NCI-H748 (cell line): ENCODE results near the gene ARHGAP45.

ENCODE experiments used
- DNase-seq: peaks from one replicate; lab custom pipeline; 2025; ENCODE audit not compliant: unreplicated experiment; lab: John Stamatoyannopoulos, UW

The ARHGAP45 gene

GRCh38 chr19:1103708-1104310, 36.8 kb downstream of the ARHGAP45 start, which contains the start of gene GPX4:
Gene GPX4, plus strand, starts transcription at chr19:1103994. Its CDS starts 50 bp downstream, at chr19:1104044.
- DNase-seq: peak; percentile 97

GRCh38 chr19:1104311-1105007, 37.5 kb downstream of the ARHGAP45 start:
- DNase-seq: peak; percentile 71

DNA sequence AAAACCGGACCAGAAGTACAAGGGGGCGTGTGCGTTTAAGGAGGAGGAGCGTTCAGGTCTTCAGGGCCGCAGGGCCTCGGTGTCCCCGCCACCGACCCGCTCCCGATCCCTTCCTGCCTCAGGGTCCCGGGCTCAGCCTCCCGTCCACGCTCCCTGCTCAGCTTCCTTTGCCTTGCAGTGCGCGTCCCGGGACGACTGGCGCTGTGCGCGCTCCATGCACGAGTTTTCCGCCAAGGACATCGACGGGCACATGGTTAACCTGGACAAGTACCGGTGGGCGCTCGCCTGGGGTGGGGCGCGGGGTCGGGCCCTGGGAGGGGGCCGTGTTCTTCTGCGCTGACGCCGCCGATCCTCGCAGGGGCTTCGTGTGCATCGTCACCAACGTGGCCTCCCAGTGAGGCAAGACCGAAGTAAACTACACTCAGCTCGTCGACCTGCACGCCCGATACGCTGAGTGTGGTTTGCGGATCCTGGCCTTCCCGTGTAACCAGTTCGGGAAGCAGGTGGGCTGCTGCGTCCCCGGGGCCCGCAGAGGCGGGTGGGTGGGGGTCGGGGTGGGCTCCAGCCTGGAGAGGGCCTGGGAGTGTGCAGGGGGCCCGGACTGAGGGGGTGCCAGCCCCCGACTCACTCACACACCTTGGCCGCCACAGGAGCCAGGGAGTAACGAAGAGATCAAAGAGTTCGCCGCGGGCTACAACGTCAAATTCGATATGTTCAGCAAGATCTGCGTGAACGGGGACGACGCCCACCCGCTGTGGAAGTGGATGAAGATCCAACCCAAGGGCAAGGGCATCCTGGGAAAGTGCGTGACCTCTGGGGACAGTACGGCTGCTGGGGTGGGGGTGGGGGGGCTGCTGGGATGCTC, 38.3 kb downstream of the ARHGAP45 start:
- DNase-seq: peak; percentile 37

DNA sequence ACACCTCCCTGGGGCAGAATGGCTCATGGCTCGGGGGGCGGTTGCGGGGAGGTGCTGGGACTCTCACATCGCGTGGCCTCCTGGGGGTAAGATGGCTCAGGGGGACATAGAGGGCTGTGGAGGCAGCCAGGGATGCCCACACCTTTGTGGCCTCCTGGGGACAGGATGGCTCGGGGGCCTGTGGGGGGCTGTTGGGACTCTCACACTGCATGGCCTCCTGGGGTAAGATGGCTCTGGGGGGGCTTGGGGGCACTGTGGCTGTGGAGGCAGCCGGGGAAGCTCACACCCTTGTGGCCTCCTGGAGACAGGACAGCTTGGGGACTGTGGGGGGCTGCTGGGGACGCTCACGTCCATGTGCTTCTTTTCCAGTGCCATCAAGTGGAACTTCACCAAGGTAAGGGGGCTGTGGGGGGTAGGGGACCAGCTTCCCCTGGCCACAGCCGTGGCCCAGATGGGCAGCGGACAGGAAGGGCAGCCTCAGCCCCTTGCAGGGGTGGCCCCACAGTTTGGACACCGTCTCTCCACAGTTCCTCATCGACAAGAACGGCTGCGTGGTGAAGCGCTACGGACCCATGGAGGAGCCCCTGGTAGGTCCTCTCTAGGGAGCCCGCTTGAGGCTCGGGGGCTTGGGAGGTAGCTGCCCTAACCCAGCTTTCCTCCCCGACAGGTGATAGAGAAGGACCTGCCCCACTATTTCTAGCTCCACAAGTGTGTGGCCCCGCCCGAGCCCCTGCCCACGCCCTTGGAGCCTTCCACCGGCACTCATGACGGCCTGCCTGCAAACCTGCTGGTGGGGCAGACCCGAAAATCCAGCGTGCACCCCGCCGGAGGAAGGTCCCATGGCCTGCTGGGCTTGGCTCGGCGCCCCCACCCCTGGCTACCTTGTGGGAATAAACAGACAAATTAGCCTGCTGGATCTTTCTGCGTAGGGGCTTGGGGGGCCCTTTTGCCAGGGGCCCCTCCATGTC, 39.2 kb downstream of the ARHGAP45 start:
- DNase-seq: no peak

GRCh38 chr19:1106841-1107660, 40.1 kb downstream of the ARHGAP45 start:
- DNase-seq: no peak

DNA sequence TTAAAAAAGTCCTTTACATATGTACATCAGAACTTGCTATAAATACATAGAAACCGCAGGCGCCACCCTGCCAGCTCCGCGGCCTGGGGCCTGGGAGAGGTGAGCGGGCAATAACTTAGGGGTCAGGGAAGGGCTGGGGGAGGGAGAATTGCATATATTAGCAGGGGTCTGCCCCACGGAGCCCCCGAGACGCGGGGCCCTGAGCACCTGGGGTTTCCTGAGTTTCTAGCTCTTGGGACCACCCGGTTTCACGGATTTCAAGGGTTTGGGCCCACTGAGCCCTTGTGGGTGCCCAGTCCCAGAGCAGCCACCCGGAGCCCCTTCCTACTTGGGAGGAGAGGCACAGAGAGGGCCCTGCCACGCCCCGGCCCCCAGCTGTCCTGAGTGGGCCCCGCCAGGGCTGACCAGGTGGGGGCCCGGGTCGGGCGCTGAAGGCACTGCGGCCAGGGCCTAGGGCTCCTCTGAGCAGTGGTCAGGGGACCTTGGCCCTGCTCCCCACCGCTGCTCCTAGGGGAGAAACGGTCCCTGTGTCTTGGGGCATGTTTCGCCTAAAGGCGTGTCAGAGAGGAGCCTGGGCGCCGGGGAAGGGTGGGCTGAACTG, 40.8 kb downstream of the ARHGAP45 start:
- DNase-seq: no peak

DNA sequence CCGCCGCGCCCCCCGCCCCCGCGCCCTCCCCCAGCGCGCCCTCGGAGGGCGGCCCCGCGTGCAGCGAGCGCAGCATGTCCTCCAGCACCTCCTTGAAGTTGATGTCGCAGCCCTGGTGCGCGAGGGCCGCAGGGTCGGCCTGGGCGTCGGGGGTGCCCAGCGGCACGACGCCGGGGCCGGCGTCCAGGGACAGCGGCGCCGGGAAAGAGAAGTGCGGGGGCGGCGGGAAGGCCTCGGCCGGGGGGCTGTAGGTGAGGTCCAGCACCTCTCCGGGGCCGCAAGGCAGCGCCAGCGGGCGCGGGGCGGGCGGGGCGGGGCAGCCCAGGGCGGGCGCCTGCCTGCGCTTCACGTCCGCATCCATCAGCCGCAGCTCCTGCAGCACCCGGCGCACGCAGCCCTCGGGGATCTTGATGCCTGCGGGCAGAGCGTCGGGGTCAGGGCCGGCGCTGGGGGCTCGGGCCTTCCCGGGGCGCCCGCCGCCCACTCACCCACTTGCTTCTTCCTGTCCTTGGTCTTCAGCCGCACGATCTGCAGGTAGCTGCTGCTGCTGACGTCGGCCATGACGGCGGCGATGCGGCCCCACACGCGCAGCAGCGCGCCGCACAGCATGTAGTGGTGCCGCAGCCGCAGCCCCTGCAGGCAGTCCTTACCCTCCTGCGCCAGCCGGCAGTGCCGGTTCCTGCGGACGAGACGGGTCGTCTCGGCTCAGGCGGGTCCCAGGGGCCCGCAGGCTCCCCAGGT, 41.5 kb downstream of the ARHGAP45 start:
- DNase-seq: no peak

DNA sequence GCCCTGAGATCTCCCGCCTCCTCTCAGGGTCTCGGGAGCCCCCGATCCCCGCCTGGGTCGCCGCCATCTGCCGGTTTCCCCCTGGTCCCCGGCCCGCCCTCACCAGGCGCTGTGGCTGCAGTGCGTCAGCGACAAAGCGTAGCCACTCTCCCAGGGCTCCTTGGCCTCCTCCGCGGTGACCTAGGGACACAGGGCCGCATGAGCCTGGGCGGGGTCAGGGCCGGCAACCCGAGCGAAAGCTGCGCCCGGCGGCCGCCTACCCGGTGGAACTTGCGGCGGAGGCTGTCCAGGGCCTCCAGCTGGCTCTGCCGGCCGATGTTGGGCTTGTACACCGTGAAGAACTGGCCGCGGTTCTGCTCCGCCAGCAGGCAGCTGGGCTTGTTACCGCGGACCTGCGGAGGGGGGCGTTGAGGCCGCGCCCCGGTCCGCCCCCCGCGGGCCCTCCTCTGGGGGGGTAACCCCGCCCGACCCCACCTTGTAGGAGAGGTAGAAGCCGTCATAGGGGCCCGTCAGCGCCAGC, 42.1 kb downstream of the ARHGAP45 start:
- no peak for DNase-seq

DNA sequence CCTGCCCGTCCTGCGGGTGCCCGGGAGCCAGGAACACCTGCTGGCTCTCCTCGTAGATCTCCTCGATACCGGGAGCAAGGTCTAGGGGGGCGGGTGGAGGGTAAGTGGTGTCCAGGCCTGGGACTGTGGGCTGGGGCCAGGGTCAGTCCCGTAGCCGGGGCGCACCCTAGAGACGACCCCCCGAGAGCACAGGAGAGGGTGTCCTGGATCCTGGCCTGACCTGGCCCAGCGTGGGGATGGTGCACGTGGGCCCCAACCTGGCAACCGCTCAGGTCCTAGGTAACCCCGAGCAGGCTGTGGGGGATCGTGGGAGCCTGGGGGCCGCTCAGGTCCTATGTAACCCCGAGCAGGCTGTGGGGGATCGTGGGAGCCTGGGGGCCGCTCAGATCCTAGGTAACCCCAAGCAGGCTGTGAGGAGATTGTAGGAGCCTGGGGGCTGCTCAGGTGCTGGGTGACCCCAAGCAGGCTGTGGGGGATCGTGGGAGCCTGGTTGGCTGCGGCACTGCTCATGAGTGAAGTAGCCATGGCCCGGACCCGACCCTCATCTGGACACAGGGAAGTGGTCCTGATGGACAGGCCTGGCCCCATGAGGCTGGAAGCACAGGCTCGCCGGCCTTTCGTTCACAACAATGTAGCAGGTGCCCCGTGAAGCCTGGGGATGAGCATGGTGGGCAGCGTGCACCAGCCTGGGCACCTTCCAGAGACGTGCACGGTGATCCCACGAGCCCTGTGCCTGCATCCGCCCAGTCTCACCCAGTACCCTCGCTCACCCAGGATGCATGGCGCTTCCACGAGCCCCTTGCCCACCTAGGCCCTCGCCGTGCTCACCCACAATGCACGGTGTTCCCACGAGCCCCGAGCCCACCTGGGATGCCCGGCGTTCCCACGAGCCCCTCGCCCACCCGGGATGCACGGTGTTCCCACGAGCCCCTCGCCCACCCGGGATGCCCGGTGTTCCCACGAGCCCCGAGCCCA, 43.0 kb downstream of the ARHGAP45 start:
- DNase-seq: no peak

DNA sequence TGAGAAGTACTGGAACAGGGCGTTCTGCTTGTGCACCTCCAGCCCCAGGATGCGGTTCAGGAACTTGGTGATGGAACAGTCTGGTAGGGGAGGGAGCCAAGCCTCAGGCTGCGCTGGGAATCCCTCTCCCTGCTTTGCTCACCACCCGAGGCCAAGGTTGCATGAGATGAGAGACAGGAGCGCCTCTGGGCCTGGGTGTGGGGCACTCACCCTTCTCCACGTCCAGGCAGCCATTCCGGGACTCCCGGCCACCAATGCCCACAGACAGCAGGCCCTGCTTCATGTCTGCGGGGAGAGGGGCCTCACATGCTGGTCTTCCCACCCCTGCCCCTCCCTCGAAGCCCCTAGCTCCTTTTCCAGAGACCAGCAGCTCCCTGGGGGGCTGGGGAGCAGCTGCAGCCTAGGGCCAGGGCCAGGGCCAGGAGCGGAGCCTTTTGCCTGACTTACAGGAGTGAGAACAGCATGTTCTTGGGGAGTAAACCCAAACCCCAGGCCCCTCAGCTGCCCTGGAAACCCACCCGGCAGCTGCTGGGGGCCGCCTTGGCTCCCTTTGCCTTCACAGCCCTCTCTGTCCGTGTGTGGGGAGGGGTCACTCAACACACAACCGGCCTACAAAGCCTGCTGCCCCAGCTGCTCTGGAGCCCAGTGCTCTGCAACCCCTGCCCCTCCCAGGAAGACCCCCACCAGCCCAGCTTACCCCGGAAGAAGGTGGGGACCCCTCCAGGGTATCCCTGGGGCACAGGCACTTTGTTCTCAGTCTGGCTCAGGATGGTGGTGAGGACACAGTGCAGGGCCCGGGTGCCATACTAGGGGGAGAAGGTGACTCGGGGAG, 44.1 kb downstream of the ARHGAP45 start:
- DNase-seq: no peak

DNA sequence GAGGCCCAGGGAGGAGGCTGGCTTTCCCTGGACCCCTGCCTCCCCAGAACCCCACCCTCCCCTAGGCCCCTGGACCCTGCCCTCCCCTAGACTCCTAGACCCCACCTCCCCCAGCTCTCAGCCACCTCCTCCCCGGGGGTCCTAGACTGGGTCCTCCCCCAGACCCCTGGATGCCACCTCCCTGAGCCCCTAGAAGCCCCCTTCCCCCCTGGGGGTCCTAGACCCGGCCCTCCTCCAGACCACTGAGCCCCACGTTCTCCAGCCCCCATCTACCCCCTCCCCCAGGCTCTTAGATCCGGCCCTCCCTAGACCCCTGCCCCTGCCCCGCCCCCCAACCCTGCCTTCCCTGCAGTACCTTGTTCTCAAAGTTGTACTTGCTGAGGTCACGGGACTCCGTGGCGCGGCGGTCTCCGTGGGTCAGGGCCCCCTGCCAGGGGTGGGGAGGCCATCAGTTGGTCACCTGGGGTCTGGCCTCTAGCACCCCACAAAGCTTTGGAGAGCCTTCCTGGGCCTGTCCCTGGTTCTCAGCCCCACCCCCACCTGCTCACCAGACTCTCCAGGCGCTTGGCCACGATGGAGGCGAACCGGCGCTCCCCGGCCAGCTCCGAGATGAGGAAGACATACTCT, 44.8 kb downstream of the ARHGAP45 start:
- no peak for DNase-seq

- DNase-seq: no peak
Observed at GRCh38 chr19:1112268-1113029, 45.5 kb downstream of the ARHGAP45 start.

GRCh38 chr19:1113030-1113985, 46.3 kb downstream of the ARHGAP45 start:
- peak; percentile 79 for DNase-seq

- DNase-seq: no peak
Observed at GRCh38 chr19:1113986-1114483, 47.1 kb downstream of the ARHGAP45 start.
